Activated CD4-positive, CD25-positive, alpha-beta regulatory T cell treated with anti-CD3 and anti-CD28 coated beads, Interleukin-2, amount 50 U/mL, for 16 hours (primary cell): ENCODE results near the gene GRB7.
"Not testable (repeated sequence)": the region's sequence is repeated elsewhere in the genome, so short reads cannot be mapped to it uniquely, and the experiment has no call there.

Experiments
- DNase-seq: peaks from one replicate; pipeline ENCODE4 v3.0.0-alpha.2; 2020; ENCODE audit warnings: low read depth, low spot score

The GRB7 gene

DNA sequence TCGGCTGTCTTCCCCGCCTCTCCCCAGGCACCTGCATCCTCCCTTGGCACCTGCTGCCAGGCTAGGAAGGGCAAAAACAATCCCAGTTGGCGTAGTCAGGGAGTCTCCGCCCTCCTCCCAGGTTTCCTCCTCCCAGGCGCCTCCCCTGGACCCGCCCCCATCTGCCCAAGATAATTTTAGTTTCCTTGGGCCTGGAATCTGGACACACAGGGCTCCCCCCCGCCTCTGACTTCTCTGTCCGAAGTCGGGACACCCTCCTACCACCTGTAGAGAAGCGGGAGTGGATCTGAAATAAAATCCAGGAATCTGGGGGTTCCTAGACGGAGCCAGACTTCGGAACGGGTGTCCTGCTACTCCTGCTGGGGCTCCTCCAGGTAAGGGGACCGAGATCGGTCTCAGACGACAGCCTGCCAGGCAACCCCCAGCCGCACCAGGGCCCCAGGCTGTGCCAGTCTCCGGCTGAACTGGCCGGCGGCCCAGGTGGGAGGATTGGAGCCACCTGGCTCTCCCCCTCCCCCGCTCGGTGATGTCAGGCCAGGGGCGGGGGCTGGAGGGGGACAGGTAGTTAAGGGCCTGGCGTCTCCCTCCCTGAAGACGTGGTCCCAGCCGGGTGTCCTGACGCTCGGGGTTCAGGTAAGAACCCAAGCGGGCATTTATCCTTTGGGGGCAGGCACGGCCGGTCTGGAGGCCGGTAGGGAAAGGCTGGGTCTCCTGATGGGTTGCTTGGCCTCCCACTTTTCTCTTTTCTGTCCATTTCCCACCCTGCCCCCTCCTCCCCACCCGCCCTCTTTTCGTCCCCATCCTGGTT, at the start of gene GRB7:
Gene GRB7 (plus strand): TSS at position 179 of the 808 bp plus-strand sequence. CDS start 4,364 bp downstream, outside the sequence.
- no peak for DNase-seq

DNA sequence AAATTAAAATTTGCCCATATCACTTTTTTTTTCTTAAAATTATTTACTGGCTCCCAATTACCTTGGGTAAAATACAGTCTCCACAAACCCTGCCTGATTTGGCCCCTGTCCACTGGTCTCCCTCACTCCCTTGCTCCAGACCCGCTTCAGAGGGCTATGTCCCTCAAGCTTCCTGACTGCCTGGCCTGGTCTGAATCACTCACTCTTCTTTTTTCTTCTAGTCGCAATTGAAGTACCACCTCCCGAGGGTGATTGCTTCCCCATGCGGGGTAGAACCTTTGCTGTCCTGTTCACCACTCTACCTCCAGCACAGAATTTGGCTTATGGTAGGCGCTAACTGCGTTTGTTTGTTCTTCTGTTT, 49.3 kb upstream of the GRB7 start:
- no peak for DNase-seq

DNA sequence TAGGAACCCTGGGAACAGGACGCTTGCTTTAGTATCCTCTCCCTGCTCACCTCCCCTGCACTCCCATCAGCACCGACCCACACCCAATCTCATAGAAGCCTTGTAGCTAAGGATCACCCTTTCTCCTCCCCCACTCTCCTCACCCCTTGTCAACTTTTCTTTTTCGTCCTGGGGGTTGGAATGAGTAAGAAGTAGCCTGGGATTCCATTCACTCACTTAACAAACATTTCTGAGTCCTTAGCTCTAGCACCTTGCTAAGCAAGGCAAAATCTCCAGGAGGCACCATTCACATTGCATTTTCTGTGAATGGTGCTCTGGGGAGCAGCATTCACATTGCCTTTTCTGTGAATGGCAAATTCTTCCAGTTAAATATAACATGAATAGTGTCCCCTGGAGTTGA, 48.8 kb upstream of the GRB7 start:
- no peak for DNase-seq

DNA sequence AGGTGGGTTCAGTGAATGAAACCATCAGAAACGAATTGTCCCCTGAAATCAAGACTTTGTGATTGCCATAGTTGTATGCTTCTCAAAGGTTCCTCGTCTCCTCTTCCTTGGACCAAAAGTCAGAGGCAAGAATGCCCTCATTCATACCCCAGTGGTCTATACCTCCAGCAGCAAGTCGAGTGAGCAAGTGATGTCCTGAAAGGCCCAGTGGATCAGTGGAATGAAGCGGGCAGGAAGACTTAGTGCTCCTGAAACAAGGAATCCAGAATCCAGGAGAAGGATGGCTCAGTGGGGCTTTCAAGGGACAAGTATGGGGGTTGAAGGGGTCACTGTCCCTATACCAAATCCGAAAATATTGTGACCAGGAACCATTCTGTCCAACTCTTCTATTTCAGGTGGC, 43.1 kb upstream of the GRB7 start:
- no peak for DNase-seq

DNA sequence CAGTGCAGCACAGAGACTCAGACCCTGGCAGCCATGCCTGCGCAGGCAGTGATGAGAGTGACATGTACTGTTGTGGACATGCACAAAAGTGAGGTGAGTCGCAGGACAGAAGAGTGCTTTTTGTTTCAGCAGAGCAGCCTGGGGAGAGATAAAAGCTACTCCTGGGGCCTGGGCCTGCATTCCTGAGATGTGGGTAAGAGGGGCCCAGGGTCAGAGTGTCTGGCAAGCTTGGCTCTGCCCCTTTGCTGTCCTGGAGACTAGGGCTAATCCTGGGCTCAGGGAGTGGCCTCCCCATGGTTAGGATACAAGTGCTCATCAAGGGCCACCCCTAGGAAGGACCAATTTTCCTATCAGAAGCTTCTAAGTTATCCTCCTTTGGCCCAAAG, 42.7 kb upstream of the GRB7 start:
- DNase-seq: no peak

DNA sequence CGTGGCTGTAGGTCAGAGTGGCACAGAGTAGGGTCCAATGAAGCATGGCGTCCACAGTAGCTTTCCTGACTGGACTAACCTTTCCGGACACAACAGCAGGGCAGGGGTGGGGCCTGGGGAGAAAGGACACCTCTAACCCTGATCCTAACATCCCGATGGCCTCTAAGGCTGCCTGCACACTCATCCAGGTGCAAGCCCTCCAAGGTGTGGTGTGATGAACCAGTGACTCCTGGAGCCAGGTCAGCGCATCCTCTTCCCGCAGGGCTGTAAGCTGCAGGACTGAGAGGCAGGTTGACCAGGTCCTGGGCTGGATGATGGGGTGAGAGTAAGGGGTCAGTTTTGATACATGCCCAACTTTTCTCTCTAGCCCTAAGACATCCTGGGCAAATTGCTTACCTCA, 41.0 kb upstream of the GRB7 start:
- no peak for DNase-seq

DNA sequence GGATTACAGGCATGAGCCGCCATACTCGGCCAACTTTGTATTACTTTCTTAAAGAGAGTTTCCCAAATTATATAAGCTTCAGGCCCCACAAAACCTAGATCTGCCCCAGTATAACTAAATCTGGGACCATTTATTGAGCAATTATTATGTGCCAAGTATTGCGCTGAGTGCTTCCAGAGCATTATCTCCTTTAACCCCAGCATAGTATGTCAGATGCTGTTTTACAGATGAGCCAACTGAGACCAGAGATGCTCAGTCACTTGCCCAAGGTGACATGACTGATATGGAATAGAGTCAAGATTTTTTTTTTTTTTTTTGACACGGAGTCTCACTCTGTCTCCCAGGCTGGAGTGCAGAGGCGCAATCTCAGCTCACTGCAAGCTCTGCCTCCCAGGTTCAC, 39.8 kb upstream of the GRB7 start:
- no peak for DNase-seq

DNA sequence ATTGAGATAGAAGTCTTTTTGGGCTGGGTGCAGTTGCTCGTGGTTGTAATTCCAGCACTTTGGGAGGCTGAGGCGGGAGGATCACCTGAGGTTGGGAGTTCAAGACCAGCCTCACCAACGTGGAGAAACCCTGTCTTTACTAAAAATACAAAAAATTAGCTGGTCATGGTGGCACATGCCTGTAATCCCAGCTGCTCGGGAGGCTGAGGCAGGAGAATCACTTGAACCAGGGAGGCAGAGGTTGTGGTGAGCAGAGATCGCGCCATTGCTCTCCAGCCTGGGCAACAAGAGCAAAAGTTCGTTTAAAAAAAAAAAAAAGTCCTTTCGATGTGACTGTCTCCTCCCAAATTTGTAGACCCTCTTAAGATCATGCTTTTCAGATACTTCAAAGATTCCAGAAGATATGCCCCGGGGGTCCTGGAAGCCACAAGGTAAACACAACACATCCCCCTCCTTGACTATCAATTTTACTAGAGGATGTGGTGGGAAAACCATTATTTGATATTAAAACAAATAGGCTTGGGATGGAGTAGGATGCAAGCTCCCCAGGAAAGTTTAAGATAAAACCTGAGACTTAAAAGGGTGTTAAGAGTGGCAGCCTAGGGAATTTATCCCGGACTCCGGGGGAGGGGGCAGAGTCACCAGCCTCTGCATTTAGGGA, 38.5 kb upstream of the GRB7 start:
- not testable (repeated sequence) for DNase-seq

DNA sequence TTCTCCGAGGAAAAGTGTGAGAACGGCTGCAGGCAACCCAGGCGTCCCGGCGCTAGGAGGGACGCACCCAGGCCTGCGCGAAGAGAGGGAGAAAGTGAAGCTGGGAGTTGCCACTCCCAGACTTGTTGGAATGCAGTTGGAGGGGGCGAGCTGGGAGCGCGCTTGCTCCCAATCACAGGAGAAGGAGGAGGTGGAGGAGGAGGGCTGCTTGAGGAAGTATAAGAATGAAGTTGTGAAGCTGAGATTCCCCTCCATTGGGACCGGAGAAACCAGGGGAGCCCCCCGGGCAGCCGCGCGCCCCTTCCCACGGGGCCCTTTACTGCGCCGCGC, 38.0 kb upstream of the GRB7 start, which contains the start of gene ERBB2:
Gene ERBB2 (plus strand): TSS at position 247 of the 330 bp plus-strand sequence. CDS start 175 bp downstream, outside the sequence.
- no peak for DNase-seq

DNA sequence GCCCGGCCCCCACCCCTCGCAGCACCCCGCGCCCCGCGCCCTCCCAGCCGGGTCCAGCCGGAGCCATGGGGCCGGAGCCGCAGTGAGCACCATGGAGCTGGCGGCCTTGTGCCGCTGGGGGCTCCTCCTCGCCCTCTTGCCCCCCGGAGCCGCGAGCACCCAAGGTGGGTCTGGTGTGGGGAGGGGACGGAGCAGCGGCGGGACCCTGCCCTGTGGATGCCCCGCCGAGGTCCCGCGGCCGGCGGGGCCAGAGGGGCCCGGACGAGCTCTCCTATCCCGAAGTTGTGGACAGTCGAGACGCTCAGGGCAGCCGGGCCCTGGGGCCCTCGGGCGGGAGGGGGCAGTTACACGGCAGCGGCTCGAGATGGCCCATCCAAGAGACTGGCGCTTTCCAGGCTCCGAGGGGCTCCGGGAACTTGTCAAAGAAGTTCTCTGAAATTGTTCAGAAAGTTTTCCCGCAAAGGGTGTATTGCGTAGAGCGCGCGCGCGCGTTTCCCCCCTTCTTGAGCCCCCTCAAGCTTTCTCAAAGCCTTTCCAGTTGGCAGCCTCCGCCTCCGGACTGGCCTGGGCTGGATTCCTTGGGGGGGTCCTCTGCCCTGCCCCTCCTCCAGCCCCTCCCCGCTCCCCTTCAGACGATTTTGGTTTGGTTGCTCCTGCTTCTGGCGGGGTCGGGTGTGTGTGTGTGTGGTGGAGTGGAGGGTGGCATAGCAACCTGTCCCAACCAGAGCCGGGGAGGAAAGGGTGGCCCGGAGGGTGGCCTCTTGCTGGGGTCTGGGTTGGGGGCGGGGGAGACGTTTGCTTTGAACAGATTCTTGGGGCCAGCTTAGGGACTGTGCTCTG, 37.4 kb upstream of the GRB7 start:
- DNase-seq: no peak

DNA sequence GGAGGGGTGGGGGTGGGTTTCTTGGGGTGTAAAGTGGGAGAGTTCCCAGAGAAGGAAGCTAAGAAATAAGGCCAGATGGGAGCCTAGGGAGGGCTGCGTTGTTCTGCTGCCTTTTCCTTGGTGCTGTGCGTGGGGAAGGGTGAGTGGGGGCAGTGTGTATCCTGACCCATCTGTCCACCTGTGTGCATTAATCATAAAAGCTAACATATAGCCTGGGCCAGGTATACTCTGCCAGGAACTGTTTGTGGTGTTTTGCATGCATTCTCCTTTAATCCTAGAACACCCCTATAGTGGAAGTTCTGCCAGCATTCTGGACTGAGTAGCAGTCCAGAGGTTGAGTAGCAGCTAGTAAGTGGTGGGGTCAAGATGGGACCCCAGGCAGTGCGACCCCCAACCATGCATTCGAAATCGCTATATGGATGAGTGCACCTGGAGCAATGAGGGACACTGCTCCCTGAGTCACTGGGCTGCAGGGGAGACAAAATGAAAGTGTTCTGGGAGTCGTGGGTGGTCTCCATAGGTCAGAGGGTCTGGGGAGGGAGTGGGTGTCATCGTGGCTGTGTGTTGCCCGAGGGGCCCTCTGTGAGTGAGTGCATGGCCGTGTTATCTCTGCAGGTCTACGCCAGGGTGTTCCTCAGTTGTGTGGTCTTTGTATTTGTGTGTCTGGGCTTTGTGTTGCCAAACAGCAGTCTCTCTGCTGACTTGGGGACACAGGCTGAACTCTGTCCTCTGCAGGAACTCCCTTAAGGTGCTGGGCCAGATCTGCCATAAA, 36.5 kb upstream of the GRB7 start:
- DNase-seq: no peak

DNA sequence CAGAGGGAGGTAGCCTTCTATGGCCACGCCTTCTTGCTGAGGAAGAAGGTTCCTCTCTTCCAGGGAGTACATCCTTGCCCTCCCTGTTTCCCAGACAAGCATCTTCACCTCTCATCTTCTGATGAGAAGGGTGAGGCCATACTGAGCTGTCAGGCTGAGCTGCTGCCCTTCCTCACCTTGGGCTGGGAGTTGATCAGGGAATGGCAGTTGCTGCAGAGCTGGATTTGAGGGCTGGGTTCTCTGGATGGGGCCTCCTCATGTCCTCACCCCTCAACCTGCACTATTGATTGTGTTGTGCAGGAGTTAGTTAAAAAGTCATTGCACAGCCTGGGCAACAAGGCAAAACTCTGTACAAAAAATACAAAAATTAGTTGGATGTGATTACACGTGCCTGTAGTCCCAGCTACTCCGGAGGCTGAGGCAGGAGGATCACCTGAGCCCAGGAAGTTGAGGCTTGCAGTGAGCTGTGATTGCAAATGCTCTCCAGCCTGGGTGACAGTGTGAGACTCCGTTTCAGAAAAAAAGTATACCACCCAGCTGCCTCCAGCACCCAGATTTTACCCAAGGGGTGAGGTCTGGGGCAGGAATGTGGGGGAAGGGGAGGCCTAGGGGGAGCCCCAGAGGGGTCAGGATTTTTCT, 35.8 kb upstream of the GRB7 start:
- no peak for DNase-seq

DNA sequence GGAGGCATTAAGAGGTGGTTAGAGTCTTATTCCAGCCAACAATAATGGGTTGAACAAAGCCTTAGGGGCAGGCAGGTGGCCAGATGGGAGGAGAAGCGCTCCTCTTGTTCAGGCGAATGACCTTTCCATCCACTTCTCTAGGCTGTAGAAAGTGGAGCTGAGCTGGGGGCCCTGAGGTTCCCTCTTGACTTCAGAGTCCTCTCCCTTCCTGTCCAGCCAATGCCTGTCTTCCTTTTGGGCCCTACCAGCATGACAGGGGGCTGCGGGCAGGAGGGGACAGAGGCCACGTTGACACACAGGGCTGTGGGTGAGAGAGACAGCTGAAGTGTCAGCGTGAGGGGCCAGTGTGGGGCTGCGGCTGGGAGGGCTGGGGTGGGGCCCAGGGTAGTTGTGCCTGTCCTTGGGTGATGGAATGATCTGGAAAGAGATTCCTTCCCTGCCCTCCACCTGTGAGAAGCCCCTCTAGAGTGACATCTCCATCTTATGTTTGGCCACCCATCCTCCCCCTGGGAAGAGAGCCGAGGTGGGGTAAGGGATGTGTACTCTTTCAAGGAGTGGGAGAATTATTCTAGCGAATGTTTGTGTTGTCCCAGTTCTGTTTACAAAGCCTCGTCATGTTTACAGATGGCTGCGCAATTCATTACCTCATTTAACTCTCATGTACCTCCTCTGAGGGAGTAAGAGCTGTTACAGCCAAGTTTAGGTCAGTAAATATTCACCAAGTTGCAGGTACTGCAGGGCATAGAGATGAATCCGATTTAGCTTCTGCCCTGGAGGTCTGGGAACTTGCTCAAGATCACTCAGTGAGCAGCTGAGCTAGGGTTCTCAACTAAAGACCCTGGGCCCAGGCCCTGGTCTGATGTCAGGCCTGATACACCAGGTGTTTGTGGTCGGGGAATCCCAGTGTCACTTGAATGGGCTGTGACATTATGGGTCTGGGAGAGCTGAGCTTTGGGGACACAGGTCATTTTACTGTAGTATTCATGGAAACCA, 34.5 kb upstream of the GRB7 start:
- no peak for DNase-seq

DNA sequence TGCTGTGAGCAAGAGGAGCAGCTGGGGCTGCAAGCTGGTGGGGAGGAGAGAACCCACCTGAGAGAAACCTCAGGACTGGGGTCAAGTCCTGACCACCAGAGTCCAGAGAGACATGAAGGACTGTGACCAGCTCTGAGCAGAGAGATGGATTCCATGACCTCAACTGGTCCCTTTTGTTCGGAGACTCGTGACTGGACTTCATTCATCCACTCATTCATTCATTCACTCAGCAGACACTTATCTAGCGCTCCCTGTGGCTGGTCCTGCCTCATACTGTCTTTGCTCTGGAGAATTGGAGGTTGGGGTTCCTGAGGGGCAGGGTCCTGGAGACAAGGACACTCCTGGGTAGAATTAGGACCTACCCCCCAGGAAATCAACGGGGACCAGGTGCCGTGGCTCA, 33.8 kb upstream of the GRB7 start:
- DNase-seq: no peak

DNA sequence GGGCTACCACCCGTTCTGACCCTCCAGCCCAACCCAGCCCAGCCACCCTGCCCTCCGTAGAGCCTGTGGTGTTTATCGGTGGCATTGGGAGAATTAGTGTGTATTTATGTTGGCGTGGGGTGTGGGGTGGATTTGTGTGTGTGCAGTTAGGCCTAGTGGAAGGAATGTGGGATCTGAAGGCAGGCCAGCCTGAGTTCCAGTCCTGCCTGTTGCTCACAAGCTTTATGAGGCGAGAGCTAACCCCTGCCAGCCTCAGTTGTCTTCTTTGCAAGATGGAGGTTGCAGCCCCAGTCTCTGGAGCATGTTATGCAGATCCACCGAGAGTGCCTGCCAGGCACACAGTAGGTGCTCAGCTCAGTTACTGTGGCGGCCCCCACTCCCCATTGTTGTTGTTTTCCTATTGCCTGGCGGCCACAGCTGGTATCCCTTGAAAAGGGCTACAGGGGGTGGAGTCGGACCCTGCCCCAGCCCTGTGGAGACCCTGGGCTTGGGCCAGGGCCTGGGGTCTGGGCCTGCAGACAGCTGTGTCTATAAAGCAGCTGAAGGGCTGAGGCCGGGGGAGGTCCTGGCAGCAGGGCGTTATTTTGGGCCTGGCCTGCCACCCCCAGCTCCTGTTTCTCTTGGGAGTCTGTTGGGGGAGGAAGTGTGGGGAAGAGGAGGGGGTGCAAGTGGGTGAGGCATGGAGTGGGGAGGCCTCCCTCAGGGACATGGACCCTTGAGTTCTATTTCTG, 32.8 kb upstream of the GRB7 start:
- DNase-seq: no peak

DNA sequence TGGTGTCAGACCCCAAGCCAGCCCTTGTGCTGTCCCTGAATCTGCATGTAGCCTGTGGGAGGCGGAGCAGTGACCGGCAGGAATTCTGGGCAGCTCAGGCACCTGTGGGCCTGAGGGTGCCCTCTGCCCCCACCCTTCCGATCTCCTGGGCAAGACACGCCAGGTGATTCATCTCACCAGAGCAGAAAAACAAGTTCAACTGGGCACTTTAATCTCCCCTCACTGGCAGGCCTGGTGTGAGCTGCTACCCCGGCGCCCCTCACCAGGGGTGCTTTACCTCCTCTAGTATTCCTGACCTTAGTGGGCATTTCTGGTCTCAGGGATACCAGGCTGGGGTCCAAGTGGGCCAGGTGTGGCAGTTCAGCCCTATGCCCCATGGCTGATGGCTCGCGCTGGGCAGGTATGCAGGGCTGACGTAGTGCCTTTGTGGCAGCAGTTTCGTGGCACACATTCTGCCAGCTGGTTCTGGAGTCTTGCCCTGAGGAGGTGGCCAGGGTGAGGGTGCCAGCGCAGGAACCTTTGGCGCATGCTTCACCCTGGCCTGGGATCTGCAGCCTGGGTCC, 31.9 kb upstream of the GRB7 start:
- DNase-seq: no peak

DNA sequence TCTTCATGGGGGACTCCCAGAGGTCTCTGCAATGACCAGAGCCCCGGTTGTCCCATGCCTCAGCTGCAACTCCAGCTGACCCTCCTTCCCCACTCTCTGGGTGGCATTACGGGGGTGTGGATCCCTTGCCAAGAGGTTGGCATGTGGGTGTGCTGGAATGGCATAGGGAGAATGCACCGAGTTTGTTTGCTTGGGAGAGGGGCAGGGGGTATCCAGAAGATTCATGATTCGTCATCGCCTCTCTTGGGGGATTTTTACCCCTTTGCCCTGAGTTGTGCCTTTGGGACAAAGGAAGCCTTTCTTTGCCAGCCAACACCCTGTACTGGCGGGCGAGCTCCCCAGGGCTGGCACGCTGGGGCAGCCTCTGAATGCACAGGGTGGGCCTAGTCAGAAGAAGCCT, 31.4 kb upstream of the GRB7 start:
- DNase-seq: no peak

DNA sequence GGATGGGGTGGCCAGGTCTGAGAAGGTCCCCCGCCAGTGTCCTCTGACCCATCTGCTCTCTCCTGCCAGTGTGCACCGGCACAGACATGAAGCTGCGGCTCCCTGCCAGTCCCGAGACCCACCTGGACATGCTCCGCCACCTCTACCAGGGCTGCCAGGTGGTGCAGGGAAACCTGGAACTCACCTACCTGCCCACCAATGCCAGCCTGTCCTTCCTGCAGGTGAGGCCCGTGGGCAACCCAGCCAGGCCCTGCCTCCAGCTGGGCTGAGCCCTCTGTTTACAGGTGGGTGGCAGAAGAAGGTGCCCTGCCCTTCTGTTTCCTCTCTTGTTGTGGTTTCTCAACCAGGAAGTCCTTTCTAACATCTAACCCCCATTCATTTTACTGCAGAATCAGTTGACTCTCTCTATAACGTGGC, 30.8 kb upstream of the GRB7 start:
- no peak for DNase-seq
